Caco-2 (cell line): ENCODE results near the gene LRRK1. TPM values are rescaled to one million over a fixed set of nuclear protein-coding genes. Genes with fewer than 3 reads are reported as not detected.

Experiments
- BruUV-seq: library from RNA; stranded (reverse); fragments of 400-500 nt; replicated peaks from 2 replicates; lab custom pipeline; 2021; lab: Mats Ljungman, UMichigan
- CTCF ChIA-PET: fragments of 300-600 bp; sonication (Branson Sonifier 250); formaldehyde crosslinking; loops from one replicate; lab custom pipeline; 2022; ENCODE audit warnings: antibody characterized with exemption; lab: Charles Lee
- POLR2A ChIA-PET: fragments of 300-600 bp; sonication (Branson Sonifier 250); formaldehyde crosslinking; loops from one replicate; lab custom pipeline; 2022; ENCODE audit warnings: antibody characterized with exemption; lab: Charles Lee
- DNase-seq, 2 experiments: peaks; one replicate each; pipeline versions ENCODE4 v3.0.0 to v3.0.0-alpha.2; 2020 to 2022
- H3K27me3 ChIP-seq: replicated peaks from 2 replicates; pipeline ENCODE4 v1.6.0; 2011; ENCODE audit warnings: low read length; ENCODE audit not compliant: control insufficient read depth, insufficient read depth
- H3K36me3 ChIP-seq: 2 replicates; pipeline ENCODE4 v1.5.1; 2011; ENCODE audit warnings: low read length; ENCODE audit not compliant: control insufficient read depth, insufficient read depth
- H3K4me1 ChIP-seq: fragments of 250-450 bp; sonication (Bioruptor Pico); 2 replicates; pipeline ENCODE4 v1.5.1; 2020; ENCODE audit warnings: mild to moderate bottlenecking
- H3K4me3 ChIP-seq: 2 replicates; pipeline ENCODE4 v1.5.1; 2011; ENCODE audit warnings: low read depth, mild to moderate bottlenecking, control low read depth, low read length
- H3K9me3 ChIP-seq: fragments of 250-450 bp; sonication (Bioruptor Pico); 2 replicates; pipeline ENCODE4 v1.5.1; 2020; ENCODE audit warnings: mild to moderate bottlenecking, moderate library complexity
- H3K27ac Mint-ChIP-seq: one replicate; pipeline ENCODE4 v1.8.0; 2022; ENCODE audit warnings: mixed read lengths; ENCODE audit not compliant: unreplicated experiment
- H3K27me3 Mint-ChIP-seq: one replicate; pipeline ENCODE4 v1.8.0; 2022; ENCODE audit warnings: mixed read lengths; ENCODE audit not compliant: insufficient read depth, unreplicated experiment
- H3K36me3 Mint-ChIP-seq: one replicate; pipeline ENCODE4 v1.8.0; 2022; ENCODE audit warnings: mild to moderate bottlenecking, mixed read lengths; ENCODE audit not compliant: insufficient read depth, unreplicated experiment
- H3K4me1 Mint-ChIP-seq: one replicate; pipeline ENCODE4 v1.8.0; 2022; ENCODE audit warnings: low read depth, mixed read lengths; ENCODE audit not compliant: unreplicated experiment
- H3K4me3 Mint-ChIP-seq: one replicate; pipeline ENCODE4 v1.8.0; 2022; ENCODE audit warnings: mild to moderate bottlenecking, moderate library complexity, mixed read lengths; ENCODE audit not compliant: unreplicated experiment
- H3K9me3 Mint-ChIP-seq: one replicate; pipeline ENCODE4 v1.8.0; 2022; ENCODE audit warnings: mixed read lengths; ENCODE audit not compliant: unreplicated experiment
- CTCF ChIP-seq, 2 experiments: fragments of 200-600 bp in 1 of 2; IDR thresholded peaks; 1 replicate in 1 of 2; 2 replicates in 1 of 2; pipeline versions ENCODE4 v1.5.1 to v1.8.0; 2011 to 2022; ENCODE audit warnings: antibody characterized with exemption in 1 of 2, control low read depth in 1 of 2, inconsistent platforms in 1 of 2, low read depth in 1 of 2, low read length in 1 of 2, mild to moderate bottlenecking in 1 of 2, moderate library complexity in 1 of 2; ENCODE audit not compliant: insufficient read depth in 1 of 2, severe bottlenecking in 1 of 2, unreplicated experiment in 1 of 2
- intact Hi-C: fragments of 100-400 bp; cut with micrococcal nuclease; formaldehyde crosslinking; loops from one replicate; pipeline ENCODE4 v1.10.0; 2022; ENCODE audit not compliant: unreplicated experiment
- total RNA-seq: library from RNA; stranded (reverse); gene quantifications from 2 replicates; pipeline ENCODE4 v1.2.3, GENCODE V29; 2022

The LRRK1 gene
- total RNA-seq, 1 experiment from 2014 or later, result 12.0 TPM

DNA sequence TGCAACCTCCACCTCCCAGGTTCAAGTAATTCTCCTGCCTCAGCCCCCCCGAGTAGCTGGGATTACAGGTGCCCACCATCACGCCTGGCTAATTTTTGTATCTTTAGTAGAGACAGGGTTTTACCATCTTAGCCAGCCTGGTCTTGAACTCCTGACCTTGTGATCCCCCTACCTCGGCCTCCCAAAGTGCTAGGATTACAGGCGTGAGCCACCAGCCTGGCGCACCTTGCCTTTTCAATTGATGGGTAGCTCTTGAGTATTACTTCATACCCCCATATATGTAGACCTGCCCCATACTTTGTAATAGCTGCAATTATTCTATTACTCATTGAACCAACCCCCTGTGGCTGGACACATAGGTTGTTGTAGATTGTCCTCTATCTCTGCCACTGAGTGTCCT is 101.3 kb downstream of the LRRK1 start:
- Histone ChIP-seq H3K9me3 (no peaks in the 10 kb centered on the region), H3K4me3 (no peak overlapping the region), H3K36me3 (no peaks in the 10 kb centered on the region), H3K27me3 (no peaks in the 10 kb centered on the region), H3K4me1 (no peaks in the 10 kb centered on the region)
- no peaks in the 10 kb centered on the region for H3K27me3 Mint-ChIP-seq
- no peak overlapping the region for H3K27ac Mint-ChIP-seq
- no peaks in the 10 kb centered on the region for H3K9me3 Mint-ChIP-seq
- POLR2A ChIA-PET, result no interaction called here
- no peaks in the 10 kb centered on the region for H3K4me1 Mint-ChIP-seq
- TF ChIP-seq CTCF (IDR thresholded peaks at IDR 0.05; ENCODE audit: insufficient read depth in 1 of 2, low read depth in 1 of 2, low read length in 1 of 2, severe bottlenecking in 1 of 2, unreplicated experiment in 1 of 2), result no peak
- DNase-seq, result no peak
- intact Hi-C loops, result no loop called here
- no peaks in the 10 kb centered on the region for H3K36me3 Mint-ChIP-seq
- H3K4me3 Mint-ChIP-seq, result no peak overlapping the region
- BruUV-seq, result no TSS peak
- CTCF ChIA-PET, result interaction anchor here (1.0 to 1.3 kb wide), 2 partner anchors 12 to 238 kb away, joined by 3 to 16 read pairs; no protein-coding TSS in a partner anchor

DNA sequence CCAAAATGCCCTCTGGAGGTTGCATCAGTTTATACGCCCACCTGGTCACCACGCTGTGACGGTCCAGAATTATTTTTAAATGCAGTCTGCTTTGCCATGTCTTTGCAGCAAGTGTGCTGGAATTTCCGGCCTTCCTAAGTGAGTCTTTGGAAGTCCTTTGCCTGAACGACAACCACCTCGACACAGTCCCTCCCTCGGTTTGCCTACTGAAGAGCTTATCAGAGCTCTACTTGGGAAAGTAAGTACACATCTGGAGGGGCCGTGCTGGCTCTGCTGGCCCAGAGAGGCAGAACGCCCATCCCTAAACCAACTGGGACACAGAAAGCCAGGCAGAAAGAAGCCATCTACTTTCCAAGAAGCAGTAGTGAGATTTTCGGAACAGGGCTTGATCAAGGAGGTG is 101.8 kb downstream of the LRRK1 start:
- Histone ChIP-seq H3K4me1 (no peaks in the 10 kb centered on the region), H3K9me3 (no peaks in the 10 kb centered on the region), H3K36me3 (no peaks in the 10 kb centered on the region), H3K27me3 (no peaks in the 10 kb centered on the region), H3K4me3 (no peak overlapping the region)
- intact Hi-C loops, result no loop called here
- ChIA-PET CTCF (interaction anchor here (1.0 kb wide), 1 partner anchor 13 kb away, joined by 16 read pairs; no protein-coding TSS in a partner anchor), POLR2A (no interaction called here)
- no peaks in the 10 kb centered on the region for H3K27me3 Mint-ChIP-seq
- no peak overlapping the region for H3K27ac Mint-ChIP-seq
- TF ChIP-seq CTCF (IDR thresholded peaks at IDR 0.05; ENCODE audit: insufficient read depth in 1 of 2, low read depth in 1 of 2, low read length in 1 of 2, severe bottlenecking in 1 of 2, unreplicated experiment in 1 of 2), result no peak
- BruUV-seq, result no TSS peak
- H3K9me3 Mint-ChIP-seq, result no peaks in the 10 kb centered on the region
- H3K4me3 Mint-ChIP-seq, result no peak overlapping the region
- DNase-seq, result no peak
- H3K36me3 Mint-ChIP-seq, result no peaks in the 10 kb centered on the region
- H3K4me1 Mint-ChIP-seq, result no peaks in the 10 kb centered on the region

DNA sequence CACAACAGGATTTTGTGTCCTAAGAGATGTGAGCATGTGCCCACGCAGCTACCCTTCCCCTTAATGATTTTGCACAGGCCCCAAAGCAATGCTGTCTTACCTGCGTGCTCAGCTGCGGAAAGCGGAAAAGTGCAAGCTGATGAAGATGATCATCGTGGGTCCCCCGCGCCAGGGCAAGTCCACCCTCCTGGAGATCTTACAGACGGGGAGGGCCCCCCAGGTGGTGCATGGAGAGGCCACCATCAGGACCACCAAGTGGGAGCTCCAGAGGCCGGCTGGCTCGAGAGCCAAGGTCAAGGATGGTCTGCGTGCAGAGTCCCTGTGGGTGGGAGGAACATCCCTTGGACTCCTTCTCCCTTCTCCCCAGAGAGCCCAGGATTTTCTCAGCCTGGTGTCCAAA is 103.1 kb downstream of the LRRK1 start:
- no peaks in the 10 kb centered on the region for H3K27me3 Mint-ChIP-seq
- no peaks in the 10 kb centered on the region for H3K36me3 Mint-ChIP-seq
- Histone ChIP-seq H3K4me3 (no peak overlapping the region), H3K36me3 (no peaks in the 10 kb centered on the region), H3K27me3 (no peaks in the 10 kb centered on the region), H3K9me3 (no peaks in the 10 kb centered on the region), H3K4me1 (no peaks in the 10 kb centered on the region)
- intact Hi-C loops, result no loop called here
- no peak for TF ChIP-seq CTCF (IDR thresholded peaks at IDR 0.05; ENCODE audit: insufficient read depth in 1 of 2, low read depth in 1 of 2, low read length in 1 of 2, severe bottlenecking in 1 of 2, unreplicated experiment in 1 of 2)
- no peaks in the 10 kb centered on the region for H3K4me1 Mint-ChIP-seq
- no peaks in the 10 kb centered on the region for H3K9me3 Mint-ChIP-seq
- H3K4me3 Mint-ChIP-seq, result no peak overlapping the region
- POLR2A ChIA-PET, result no interaction called here
- BruUV-seq, result no TSS peak
- CTCF ChIA-PET, result interaction anchor here (0.6 kb wide), 1 partner anchor 236 kb away, joined by 3 read pairs; no protein-coding TSS in a partner anchor
- H3K27ac Mint-ChIP-seq, result no peak overlapping the region
- no peak for DNase-seq
